Endometrial microvascular endothelial cells (primary cell): Measurements from ENCODE around the gene SPG7. TPM values are rescaled to one million over a fixed set of nuclear protein-coding genes. Genes with fewer than 3 reads are reported as not detected.

Source experiments
- in situ Hi-C: cut with HindIII; loops from 2 replicates; pipeline ENCODE4 v1.10.0; 2017; ENCODE audit warnings: low sequenced_read_pairs, low pct_unique_long_range_greater_than_20kb; ENCODE audit errors: inconsistent ontology term
- total RNA-seq: library from RNA; depleted of rRNA; stranded (reverse); fragments of >200 nt; gene quantifications from one replicate; pipeline ENCODE4 v1.2.3, GENCODE V29; 2015; ENCODE audit errors: inconsistent ontology term

Gene SPG7
- total RNA-seq, 1 donor from 2014 or later = 67.8 TPM

GRCh38 chr16:89484041-89484501 lies 24.1 kb upstream of the SPG7 start:
- in situ Hi-C loops = no loop called here

- in situ Hi-C loops = no loop called here
Observed at GRCh38 chr16:89484923-89485679, 23.1 kb upstream of the SPG7 start.

GRCh38 chr16:89485701-89486246 lies 22.4 kb upstream of the SPG7 start:
- in situ Hi-C loops = no loop called here

GRCh38 chr16:89489040-89489897 lies 18.9 kb upstream of the SPG7 start:
- in situ Hi-C loops = no loop called here

- in situ Hi-C loops = no loop called here
Observed at GRCh38 chr16:89489898-89490438, 18.2 kb upstream of the SPG7 start.

- in situ Hi-C loops = no loop called here
Observed at GRCh38 chr16:89490439-89491237, 17.6 kb upstream of the SPG7 start, which contains the start of gene ANKRD11. ANKRD11 (minus strand) TSS chr16:89490561; CDS start chr16:89317019, 173,542 bp downstream.

GRCh38 chr16:89491238-89491869 lies 16.8 kb upstream of the SPG7 start:
- in situ Hi-C loops = no loop called here

- in situ Hi-C loops = no loop called here
Observed at GRCh38 chr16:89491974-89492687, 16.1 kb upstream of the SPG7 start.

GRCh38 chr16:89493776-89494175 lies 14.4 kb upstream of the SPG7 start:
- in situ Hi-C loops = no loop called here

- in situ Hi-C loops = no loop called here
Observed at GRCh38 chr16:89495121-89495520, 13.1 kb upstream of the SPG7 start.

GRCh38 chr16:89498839-89499238 lies 9.4 kb upstream of the SPG7 start:
- in situ Hi-C loops = no loop called here

- in situ Hi-C loops = loop anchor here (10.0 kb wide), 1 partner anchor 195 kb away; no protein-coding TSS in a partner anchor
Observed at GRCh38 chr16:89499767-89500166, 8.4 kb upstream of the SPG7 start.

- in situ Hi-C loops = loop anchor here (10.0 kb wide), 1 partner anchor 197 kb away; no protein-coding TSS in a partner anchor
Observed at GRCh38 chr16:89502081-89502843, 5.9 kb upstream of the SPG7 start.

GRCh38 chr16:89504091-89504490 lies 4.1 kb upstream of the SPG7 start:
- in situ Hi-C loops = loop anchor here (10.0 kb wide), 1 partner anchor 199 kb away; no protein-coding TSS in a partner anchor

GRCh38 chr16:89505204-89506112 lies 2.7 kb upstream of the SPG7 start:
- in situ Hi-C loops = loop anchor here (10.0 kb wide), 1 partner anchor 201 kb away; no protein-coding TSS in a partner anchor

- in situ Hi-C loops = loop anchor here (10.0 kb wide), 1 partner anchor 201 kb away; no protein-coding TSS in a partner anchor
Observed at GRCh38 chr16:89506113-89506504, 2.1 kb upstream of the SPG7 start.
